GM06990 (cell line): ENCODE data around the gene UBE2N.
"Not testable (repeated sequence)": the region's sequence is repeated elsewhere in the genome, so short reads cannot be mapped to it uniquely, and the experiment has no call there.

Experiments used
- DNase-seq: peaks from one replicate; pipeline ENCODE4 v3.0.0-alpha.2; 2011; ENCODE audit not compliant: insufficient read length; ENCODE audit errors: extremely low read depth
- H3K27me3 ChIP-seq: replicated peaks from 2 replicates; pipeline ENCODE4 v1.6.0; 2011; ENCODE audit warnings: low read length; ENCODE audit not compliant: control insufficient read depth, insufficient read depth
- H3K36me3 ChIP-seq: 2 replicates; pipeline ENCODE4 v1.5.1; 2011; ENCODE audit warnings: low read length; ENCODE audit not compliant: control insufficient read depth, insufficient read depth
- H3K4me3 ChIP-seq: replicated peaks from 2 replicates; pipeline ENCODE4 v1.5.1; 2011; ENCODE audit warnings: low read depth, mild to moderate bottlenecking, control low read depth, low read length
- CTCF ChIP-seq: IDR thresholded peaks from 2 replicates; pipeline ENCODE4 v1.5.1; 2011; ENCODE audit warnings: low read length, control low read depth, mild to moderate bottlenecking, inconsistent platforms; ENCODE audit not compliant: insufficient read depth, poor library complexity, severe bottlenecking

Gene UBE2N

DNA sequence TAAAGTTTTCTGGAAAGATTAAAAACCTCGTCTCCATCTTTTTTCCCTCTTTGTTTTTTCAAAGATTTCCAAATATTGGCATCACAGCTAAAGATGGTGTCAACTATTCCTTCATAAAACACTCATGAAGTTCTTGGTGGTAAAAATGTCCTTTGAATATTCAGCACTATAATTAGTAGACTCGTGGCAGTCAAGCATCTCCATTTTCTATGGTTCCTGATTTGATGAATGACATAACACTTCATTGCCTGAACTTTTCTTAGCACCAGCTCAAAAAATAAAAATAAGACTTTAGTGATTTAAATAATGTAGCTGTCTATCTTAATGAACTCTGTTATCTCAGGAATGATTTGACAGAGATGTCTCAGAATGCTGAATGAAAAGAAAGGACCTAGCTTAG, 19.7 kb downstream of the UBE2N start:
- Histone ChIP-seq H3K36me3 (no peaks in the 10 kb centered on the region), H3K4me3 (no peak overlapping the region)
- no peak for TF ChIP-seq CTCF

DNA sequence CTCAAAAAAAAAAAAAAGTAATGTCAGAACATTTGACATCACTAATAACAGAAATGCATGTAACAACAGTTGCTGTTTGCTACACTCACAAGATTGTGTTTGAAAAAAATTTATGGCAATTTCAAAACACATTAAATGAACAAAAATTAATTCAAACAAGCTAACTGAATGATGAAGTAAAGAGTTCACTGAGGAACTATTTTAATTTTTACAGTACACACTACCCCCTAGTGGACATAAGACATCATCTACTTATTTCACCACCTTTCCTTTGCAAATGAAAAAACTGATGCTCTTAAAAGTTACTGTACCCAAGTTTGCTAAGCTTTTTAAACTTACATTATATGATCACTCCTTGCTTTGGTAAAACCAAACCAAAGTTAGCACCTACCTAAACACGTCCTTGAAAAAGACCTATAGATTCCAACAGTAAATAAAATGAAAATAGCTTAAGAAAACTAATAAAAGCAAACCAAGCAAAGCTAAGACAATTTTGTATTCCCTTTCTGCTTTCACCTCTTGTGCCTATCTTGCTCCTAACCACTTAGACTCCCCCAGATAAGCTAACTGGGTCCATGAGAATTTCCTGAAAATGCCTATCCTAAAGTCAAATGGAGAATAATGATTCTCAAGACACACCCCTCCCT, 22.2 kb downstream of the UBE2N start:
- H3K4me3 ChIP-seq: no peak overlapping the region
- no peaks in the 10 kb centered on the region for H3K27me3 ChIP-seq
- DNase-seq: peak; percentile 33
- TF ChIP-seq CTCF: peak; percentile 40
- H3K36me3 ChIP-seq: no peaks in the 10 kb centered on the region

More for the DNA sequence above, 19.7 kb downstream of the UBE2N start:
- no peaks in the 10 kb centered on the region for H3K27me3 ChIP-seq
- DNase-seq: no peak

DNA sequence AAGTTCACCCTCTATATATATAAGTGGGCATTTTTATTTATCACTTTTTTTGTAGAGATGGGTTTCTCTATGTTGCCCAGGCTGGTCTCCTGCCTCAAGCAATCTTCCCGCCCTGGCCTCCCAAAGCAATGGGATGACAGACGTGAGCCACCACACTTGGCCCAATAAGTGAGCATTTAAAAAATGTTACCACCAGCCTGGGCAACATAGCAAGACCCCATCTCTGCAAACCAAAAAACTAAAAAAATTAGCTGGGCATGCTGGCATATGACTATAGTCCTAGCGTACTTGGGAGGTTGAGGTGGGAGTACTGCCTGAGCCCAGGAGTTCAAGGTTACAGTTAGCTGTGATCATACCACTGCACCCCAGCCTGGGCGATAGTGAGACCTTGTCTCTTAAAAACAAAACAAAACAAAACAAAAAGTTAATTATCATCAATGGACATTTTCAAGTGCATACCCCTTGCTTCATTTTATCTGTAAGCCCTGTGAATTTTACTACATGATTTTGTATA, 23.7 kb downstream of the UBE2N start:
- no peak for TF ChIP-seq CTCF
- Histone ChIP-seq H3K4me3 (no peak overlapping the region), H3K27me3 (no peaks in the 10 kb centered on the region), H3K36me3 (no peaks in the 10 kb centered on the region)
- DNase-seq: no peak

- Histone ChIP-seq H3K4me3 (no peak overlapping the region; the same call in none of the 2 replicates), H3K27me3 (no peaks in the 10 kb centered on the region), H3K36me3 (no peaks in the 10 kb centered on the region)
- no peak for DNase-seq
- TF ChIP-seq CTCF: no peak
Observed at GRCh38 chr12:93415723-93416464, 25.9 kb downstream of the UBE2N start.

- no peak for DNase-seq
- Histone ChIP-seq H3K4me3 (no peak overlapping the region), H3K36me3 (peaks cover 2% of the 10 kb centered on the region; the same call in 1 of the 2 replicates), H3K27me3 (no peaks in the 10 kb centered on the region)
- TF ChIP-seq CTCF: no peak
Observed at GRCh38 chr12:93413064-93413463, 28.7 kb downstream of the UBE2N start.

DNA sequence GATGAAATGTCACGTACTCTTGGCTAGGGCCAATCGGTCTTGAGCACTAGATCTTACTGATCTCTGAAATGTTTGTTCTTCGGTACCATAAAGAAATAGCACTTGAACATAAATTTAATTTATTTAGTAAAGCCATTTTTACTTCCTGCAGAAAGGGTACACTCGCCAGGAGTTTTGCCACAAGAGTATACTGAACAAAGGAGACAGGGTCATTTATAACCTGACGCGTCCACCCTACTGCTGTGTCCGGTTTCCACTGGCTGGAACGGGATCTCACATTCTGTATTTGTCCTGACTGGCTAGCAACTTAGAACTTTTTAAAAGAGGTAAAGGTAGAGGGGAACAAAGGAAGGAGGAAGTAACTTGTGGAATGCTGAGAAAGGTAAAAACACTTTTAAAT, 29.4 kb downstream of the UBE2N start:
- not testable (repeated sequence) for H3K36me3 ChIP-seq, H3K4me3 ChIP-seq, H3K27me3 ChIP-seq, DNase-seq

DNA sequence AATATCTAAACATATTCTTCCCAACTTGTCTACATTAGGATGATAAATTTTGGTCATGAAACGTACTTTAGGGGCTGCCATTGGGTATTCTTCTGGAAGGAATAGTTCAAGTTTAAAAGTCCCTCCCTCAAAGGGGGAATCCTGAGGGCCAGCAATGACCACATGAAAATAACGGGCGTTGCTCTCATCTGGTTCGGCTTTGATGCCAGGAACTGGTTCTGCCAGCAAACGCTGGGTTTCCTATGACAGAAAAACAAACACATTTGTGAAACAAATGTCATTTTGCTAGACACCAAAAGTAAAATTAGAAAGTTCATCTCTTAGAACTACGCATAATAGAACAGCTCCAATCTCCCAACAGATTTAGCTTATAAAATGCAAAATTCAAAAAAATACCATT, 30.7 kb downstream of the UBE2N start:
- not testable (repeated sequence) for H3K27me3 ChIP-seq, DNase-seq, H3K4me3 ChIP-seq, H3K36me3 ChIP-seq

DNA sequence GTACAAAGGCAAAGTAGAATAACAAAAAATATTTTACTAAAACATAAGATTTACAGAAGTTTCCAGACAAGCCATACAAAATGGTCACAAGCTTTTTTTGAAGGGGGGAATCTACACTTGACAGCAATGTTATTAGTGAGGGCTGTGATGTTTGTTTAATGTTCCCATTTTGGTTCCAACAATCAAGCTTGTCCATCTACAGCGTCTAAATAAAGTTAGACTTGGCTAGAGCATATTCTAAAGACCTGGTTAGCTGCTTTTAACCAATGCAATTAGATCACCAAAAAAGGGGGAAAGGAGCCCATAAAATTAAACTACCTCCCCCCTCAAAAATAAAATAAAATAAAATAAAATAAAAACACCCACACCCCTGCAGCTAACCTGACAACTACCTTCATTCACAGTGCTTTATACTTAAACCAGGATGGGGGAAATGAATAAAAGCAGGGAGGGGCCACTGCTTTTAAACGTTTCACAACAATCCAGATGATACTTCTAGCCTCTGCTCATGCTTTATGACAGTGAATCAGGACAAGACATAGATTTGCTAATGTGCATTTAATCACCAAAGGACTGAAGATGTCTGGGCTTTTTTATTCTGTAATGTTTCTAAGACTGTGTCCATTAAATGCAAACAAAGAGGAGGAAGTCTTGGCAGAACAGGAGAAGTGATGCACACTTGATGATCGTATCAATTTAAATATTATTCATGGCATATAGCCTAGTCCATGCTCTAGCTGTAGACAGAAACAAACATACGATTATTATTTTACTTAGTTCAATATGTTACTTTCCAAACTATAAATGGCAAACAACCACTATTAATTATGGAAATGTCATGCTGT, 32.2 kb downstream of the UBE2N start:
- not testable (repeated sequence) for H3K36me3 ChIP-seq

More for the DNA sequence above, 32.2 kb downstream of the UBE2N start:
- not testable (repeated sequence) for DNase-seq, H3K27me3 ChIP-seq, H3K4me3 ChIP-seq
